Measurements from ENCODE around the gene PUDP.

GRCh38 chrX:7132335-7133049, 15.5 kb downstream of the PUDP start:
- TF ChIP-seq CTCF (IDR thresholded peaks at IDR 0.05) = peak; percentile 14 to 44 (median 30)
- TF ChIP-seq POLR2A (IDR thresholded peaks at IDR 0.05) = no peak

All from adrenal gland (tissue), 5 donors.